Suprapubic skin (tissue), 4 donors: Measurements from ENCODE around the gene CYB5A. TPM values are rescaled to one million over a fixed set of nuclear protein-coding genes. Genes with fewer than 3 reads are reported as not detected.

Experiments
- DNase-seq, 2 donors: peaks; one replicate each; pipeline ENCODE4 v3.0.0-alpha.2; 2019; ENCODE audit warnings: low spot score in 2 of 2
- H3K27ac ChIP-seq: fragments of 200-600 bp; sonication (generic); one replicate; pipeline ENCODE4 v1.5.1; 2019
- H3K27me3 ChIP-seq: fragments of 200-600 bp; sonication (generic); one replicate; pipeline ENCODE4 v1.5.1; 2019
- H3K36me3 ChIP-seq: fragments of 200-600 bp; sonication (generic); one replicate; pipeline ENCODE4 v1.5.1; 2019
- H3K4me1 ChIP-seq: fragments of 200-600 bp; sonication (generic); one replicate; pipeline ENCODE4 v1.5.1; 2019
- H3K4me3 ChIP-seq: fragments of 200-600 bp; sonication (generic); one replicate; pipeline ENCODE4 v1.5.1; 2019; ENCODE audit warnings: mild to moderate bottlenecking
- H3K9me3 ChIP-seq: fragments of 200-600 bp; sonication (generic); one replicate; pipeline ENCODE4 v1.5.1; 2019
- EP300 ChIP-seq: sonication (generic); formaldehyde crosslinking; IDR thresholded peaks from one replicate; pipeline ENCODE4 v1.6.1; 2017; ENCODE audit warnings: antibody characterized with exemption
- POLR2A ChIP-seq, 2 donors: fragments of 450-650 bp; IDR thresholded peaks; one replicate each; pipeline ENCODE4 v1.6.1; 2017; ENCODE audit warnings: antibody characterized with exemption in 2 of 2, mild to moderate bottlenecking in 2 of 2, moderate library complexity in 2 of 2
- POLR2AphosphoS5 ChIP-seq, 3 donors: sonication (generic); formaldehyde crosslinking; IDR thresholded peaks; one replicate each; pipeline ENCODE4 v1.6.1; 2017; ENCODE audit warnings: antibody characterized with exemption in 3 of 3
- WGBS: methylation state at CpG from one replicate; pipeline ENCODE4 v1.1.5; 2018; 5-methylcytosine and 5-hydroxymethylcytosine counted together
- total RNA-seq, 4 donors: library from RNA; depleted of rRNA; stranded (reverse); fragments of >200 nt; gene quantifications; one replicate each; pipeline ENCODE4 v1.1.0, GENCODE V29; 2016
- TF ChIP-seq, protein P1 (sequence below), 2 donors: fragments of 200-600 bp in 1 of 2; fragments of 450-650 bp in 1 of 2; sonication (generic) in 1 of 2; IDR thresholded peaks; one replicate each; pipeline ENCODE4 v1.5.1; 2016 to 2019; ENCODE audit warnings: antibody characterized with exemption in 2 of 2, mild to moderate bottlenecking in 1 of 2, moderate library complexity in 1 of 2

The CYB5A gene
- total RNA-seq, 4 donors from 2014 or later: 103 to 258 (median 147) TPM

DNA sequence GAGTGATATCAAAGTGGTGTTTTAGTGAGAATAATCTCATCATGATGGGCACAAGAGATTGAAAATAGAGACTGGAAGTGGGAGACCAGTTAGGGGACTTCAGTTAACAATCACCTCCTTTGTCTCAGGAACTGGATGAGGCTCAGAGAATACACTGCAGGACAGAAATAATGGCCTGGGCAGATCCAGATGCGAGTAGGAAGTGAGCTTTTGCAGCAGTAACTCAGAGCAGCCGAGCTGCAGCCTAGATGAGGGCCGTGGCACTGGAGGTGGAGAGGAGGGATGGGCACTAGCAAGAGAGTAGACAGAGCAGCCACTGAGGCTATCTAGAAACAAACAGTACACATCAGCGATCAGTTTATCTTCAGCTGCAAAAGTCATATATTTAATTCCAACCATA is 48.6 kb downstream of the CYB5A start:
- H3K4me1 ChIP-seq: no peaks in the 10 kb centered on the region
- no peaks in the 10 kb centered on the region for H3K9me3 ChIP-seq
- H3K36me3 ChIP-seq: no peaks in the 10 kb centered on the region
- WGBS: 73% methylated on average over 4 of the region's 4 CpGs
- TF ChIP-seq POLR2A (IDR thresholded peaks at IDR 0.05): no peak
- TF ChIP-seq POLR2AphosphoS5 (IDR thresholded peaks at IDR 0.05): no peak
- TF ChIP-seq, protein P1, sequence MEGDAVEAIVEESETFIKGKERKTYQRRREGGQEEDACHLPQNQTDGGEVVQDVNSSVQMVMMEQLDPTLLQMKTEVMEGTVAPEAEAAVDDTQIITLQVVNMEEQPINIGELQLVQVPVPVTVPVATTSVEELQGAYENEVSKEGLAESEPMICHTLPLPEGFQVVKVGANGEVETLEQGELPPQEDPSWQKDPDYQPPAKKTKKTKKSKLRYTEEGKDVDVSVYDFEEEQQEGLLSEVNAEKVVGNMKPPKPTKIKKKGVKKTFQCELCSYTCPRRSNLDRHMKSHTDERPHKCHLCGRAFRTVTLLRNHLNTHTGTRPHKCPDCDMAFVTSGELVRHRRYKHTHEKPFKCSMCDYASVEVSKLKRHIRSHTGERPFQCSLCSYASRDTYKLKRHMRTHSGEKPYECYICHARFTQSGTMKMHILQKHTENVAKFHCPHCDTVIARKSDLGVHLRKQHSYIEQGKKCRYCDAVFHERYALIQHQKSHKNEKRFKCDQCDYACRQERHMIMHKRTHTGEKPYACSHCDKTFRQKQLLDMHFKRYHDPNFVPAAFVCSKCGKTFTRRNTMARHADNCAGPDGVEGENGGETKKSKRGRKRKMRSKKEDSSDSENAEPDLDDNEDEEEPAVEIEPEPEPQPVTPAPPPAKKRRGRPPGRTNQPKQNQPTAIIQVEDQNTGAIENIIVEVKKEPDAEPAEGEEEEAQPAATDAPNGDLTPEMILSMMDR (IDR thresholded peaks at IDR 0.05): no peak
- no peak for TF ChIP-seq EP300
- no peaks in the 10 kb centered on the region for H3K27me3 ChIP-seq
- DNase-seq: no peak
- H3K27ac ChIP-seq: no peak overlapping the region
- H3K4me3 ChIP-seq: no peak overlapping the region

DNA sequence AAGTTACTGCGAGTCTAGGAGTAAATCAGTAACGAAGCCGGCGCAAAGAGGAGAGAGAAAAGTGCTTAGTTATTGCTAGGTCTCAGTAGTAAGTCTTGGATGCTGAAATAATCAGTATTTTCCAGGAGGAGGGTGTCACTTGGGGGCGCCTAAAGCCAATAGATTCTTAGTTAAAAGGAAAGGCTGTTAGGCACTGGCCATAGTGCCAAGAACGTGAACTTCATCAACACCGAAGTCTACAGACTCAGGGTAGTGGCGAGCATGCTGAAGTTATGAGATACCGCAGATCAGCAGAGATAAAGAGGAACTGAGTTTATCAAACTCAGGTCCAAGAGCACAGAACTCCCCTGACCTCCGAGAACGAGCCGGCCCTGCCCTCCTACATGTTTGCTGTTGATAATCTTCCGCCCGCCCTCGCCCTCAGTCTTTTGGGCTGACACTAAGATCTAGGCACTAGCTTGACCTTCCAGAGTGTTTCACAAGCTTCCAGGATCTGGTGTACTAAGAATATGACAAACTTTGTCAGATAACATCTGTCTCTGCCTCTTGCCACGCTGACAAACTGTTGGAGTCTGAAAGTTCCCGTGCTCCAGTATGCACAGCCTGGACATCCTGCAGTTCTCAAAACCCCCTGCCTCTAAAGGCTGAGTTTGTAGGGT is 49.2 kb downstream of the CYB5A start:
- no peak for TF ChIP-seq EP300
- no peak for TF ChIP-seq POLR2A (IDR thresholded peaks at IDR 0.05)
- TF ChIP-seq POLR2AphosphoS5 (IDR thresholded peaks at IDR 0.05): no peak
- TF ChIP-seq, protein P1 (IDR thresholded peaks at IDR 0.05): no peak
- 73% methylated on average over 17 of the region's 17 CpGs for WGBS
- DNase-seq: no peak
- Histone ChIP-seq H3K4me3 (no peak overlapping the region), H3K9me3 (no peaks in the 10 kb centered on the region), H3K4me1 (no peaks in the 10 kb centered on the region), H3K36me3 (no peaks in the 10 kb centered on the region), H3K27me3 (no peaks in the 10 kb centered on the region), H3K27ac (no peak overlapping the region)

- no peak overlapping the region for H3K4me3 ChIP-seq
- H3K4me1 ChIP-seq: no peaks in the 10 kb centered on the region
- TF ChIP-seq POLR2A (IDR thresholded peaks at IDR 0.05) (no peak), POLR2AphosphoS5 (IDR thresholded peaks at IDR 0.05) (no peak), EP300 (no peak)
- TF ChIP-seq, protein P1 (IDR thresholded peaks at IDR 0.05): no peak
- no peaks in the 10 kb centered on the region for H3K9me3 ChIP-seq
- 71% methylated on average over 3 of the region's 3 CpGs for WGBS
- no peak for DNase-seq
- no peaks in the 10 kb centered on the region for H3K27me3 ChIP-seq
- no peaks in the 10 kb centered on the region for H3K36me3 ChIP-seq
- H3K27ac ChIP-seq: no peak overlapping the region
These were observed 49.8 kb downstream of the CYB5A start for GRCh38 chr18:74241970-74242369.

GRCh38 chr18:74241426-74241825 is 50.3 kb downstream of the CYB5A start:
- Histone ChIP-seq H3K9me3 (no peaks in the 10 kb centered on the region), H3K27me3 (no peaks in the 10 kb centered on the region), H3K36me3 (no peaks in the 10 kb centered on the region), H3K4me1 (no peaks in the 10 kb centered on the region), H3K27ac (no peak overlapping the region), H3K4me3 (no peak overlapping the region)
- 73% methylated on average over 4 of the region's 4 CpGs for WGBS
- DNase-seq: no peak
- TF ChIP-seq, protein P1 (IDR thresholded peaks at IDR 0.05): no peak
- TF ChIP-seq EP300: no peak
- no peak for TF ChIP-seq POLR2A (IDR thresholded peaks at IDR 0.05)
- TF ChIP-seq POLR2AphosphoS5 (IDR thresholded peaks at IDR 0.05): no peak

GRCh38 chr18:74239567-74239966 is 52.2 kb downstream of the CYB5A start:
- TF ChIP-seq EP300 (no peak), POLR2AphosphoS5 (IDR thresholded peaks at IDR 0.05) (no peak), POLR2A (IDR thresholded peaks at IDR 0.05) (no peak)
- TF ChIP-seq, protein P1 (IDR thresholded peaks at IDR 0.05): no peak
- no peaks in the 10 kb centered on the region for H3K36me3 ChIP-seq
- DNase-seq: no peak
- H3K4me3 ChIP-seq: no peak overlapping the region
- H3K4me1 ChIP-seq: peaks cover 13% of the 10 kb centered on the region
- H3K9me3 ChIP-seq: no peaks in the 10 kb centered on the region
- WGBS: 95% methylated on average over 1 of the region's 1 CpG
- H3K27ac ChIP-seq: no peak overlapping the region
- no peaks in the 10 kb centered on the region for H3K27me3 ChIP-seq
